Erythroblast (primary cell): ENCODE data around the gene FNDC3B.

Experiments used
- GATA1 ChIP-seq: IDR thresholded peaks from 2 replicates; pipeline ENCODE4 v1.6.1; 2011; ENCODE audit warnings: low read depth, mild to moderate bottlenecking, control low read depth, low read length, moderate library complexity
- POLR2A ChIP-seq: IDR thresholded peaks from 2 replicates; pipeline ENCODE4 v1.6.1; 2011; ENCODE audit warnings: mild to moderate bottlenecking, low read length

- TF ChIP-seq POLR2A = no peak
- no peak for TF ChIP-seq GATA1
Observed at GRCh38 chr3:172066880-172067796, 27.8 kb downstream of the FNDC3B start.
